Smooth muscle cell of the pulmonary artery (primary cell): Measurements from ENCODE around the gene VN1R5. TPM values are rescaled to one million over a fixed set of nuclear protein-coding genes. Genes with fewer than 3 reads are reported as not detected.

ENCODE experiments used
- total RNA-seq: library from RNA; depleted of rRNA; stranded (reverse); fragments of >200 nt; gene quantifications from 2 replicates; pipeline ENCODE4 v1.2.3, GENCODE V29; 2014

Gene VN1R5
- total RNA-seq: not detected in 2 replicates

DNA sequence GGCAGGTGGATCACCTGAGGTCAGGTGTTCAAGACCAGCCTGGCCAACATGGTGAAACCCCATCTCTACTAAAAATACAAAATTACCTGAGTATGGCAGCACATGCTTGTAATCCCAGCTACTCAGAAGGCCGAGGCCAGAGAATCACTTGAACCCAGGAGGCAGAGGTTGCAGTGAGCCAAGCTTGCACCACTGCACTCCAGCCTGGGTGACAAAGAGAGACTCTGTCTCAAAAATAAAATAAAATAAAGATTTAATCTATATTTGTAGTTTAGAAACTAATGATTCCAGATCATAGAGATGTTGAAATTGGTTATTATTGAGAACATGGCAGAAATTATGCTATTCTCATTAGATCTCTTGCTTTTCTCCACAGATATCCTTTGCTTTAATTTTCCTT lies at the start of gene VN1R5:
Gene VN1R5, plus strand, starts transcription at position 301 of the 400 bp plus-strand sequence.

Other genes with a start within 250 kb of the VN1R5 start
- gene ZNF695, start 248.0 kb upstream of the VN1R5 start, total RNA-seq: 0.79 and 0.98 TPM in 2 replicates
- gene ZNF670, start 177.3 kb upstream of the VN1R5 start, total RNA-seq: 0.72 and 0.89 TPM in 2 replicates
- 3.5 and 6.5 TPM in 2 replicates for gene ZNF669, start 151.7 kb upstream of the VN1R5 start, total RNA-seq
- 10.0 and 12.5 TPM in 2 replicates for gene ZNF124, start 84.1 kb upstream of the VN1R5 start, total RNA-seq
- gene ZNF496, start 75.8 kb downstream of the VN1R5 start, total RNA-seq: 13.7 and 21.1 TPM in 2 replicates
- 0.33 TPM in 2 replicates for gene NLRP3, start 160.1 kb downstream of the VN1R5 start, total RNA-seq
- gene OR2B11, start 202.0 kb downstream of the VN1R5 start, total RNA-seq: not detected in 2 replicates